ENCODE measurements around the gene TRPM2.

- no peak for TF ChIP-seq POLR2A (IDR thresholded peaks at IDR 0.05)
- TF ChIP-seq, protein P1, sequence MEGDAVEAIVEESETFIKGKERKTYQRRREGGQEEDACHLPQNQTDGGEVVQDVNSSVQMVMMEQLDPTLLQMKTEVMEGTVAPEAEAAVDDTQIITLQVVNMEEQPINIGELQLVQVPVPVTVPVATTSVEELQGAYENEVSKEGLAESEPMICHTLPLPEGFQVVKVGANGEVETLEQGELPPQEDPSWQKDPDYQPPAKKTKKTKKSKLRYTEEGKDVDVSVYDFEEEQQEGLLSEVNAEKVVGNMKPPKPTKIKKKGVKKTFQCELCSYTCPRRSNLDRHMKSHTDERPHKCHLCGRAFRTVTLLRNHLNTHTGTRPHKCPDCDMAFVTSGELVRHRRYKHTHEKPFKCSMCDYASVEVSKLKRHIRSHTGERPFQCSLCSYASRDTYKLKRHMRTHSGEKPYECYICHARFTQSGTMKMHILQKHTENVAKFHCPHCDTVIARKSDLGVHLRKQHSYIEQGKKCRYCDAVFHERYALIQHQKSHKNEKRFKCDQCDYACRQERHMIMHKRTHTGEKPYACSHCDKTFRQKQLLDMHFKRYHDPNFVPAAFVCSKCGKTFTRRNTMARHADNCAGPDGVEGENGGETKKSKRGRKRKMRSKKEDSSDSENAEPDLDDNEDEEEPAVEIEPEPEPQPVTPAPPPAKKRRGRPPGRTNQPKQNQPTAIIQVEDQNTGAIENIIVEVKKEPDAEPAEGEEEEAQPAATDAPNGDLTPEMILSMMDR (IDR thresholded peaks at IDR 0.05) = no peak
Observed at GRCh38 chr21:44490816-44491215, 137.4 kb downstream of the TRPM2 start.
